GM23248 (cell line): Measurements from ENCODE around the gene NRG4.

Source experiments
- EZH2 ChIP-seq: fragments of 200-600 bp; sonication (generic); IDR thresholded peaks from 2 replicates; pipeline ENCODE4 v1.6.1; 2018; ENCODE audit warnings: antibody characterized with exemption, mild to moderate bottlenecking; ENCODE audit not compliant: insufficient read depth, poor library complexity, severe bottlenecking
- EZH2phosphoT487 ChIP-seq: fragments of 200-600 bp; sonication (generic); IDR thresholded peaks from 2 replicates; pipeline ENCODE4 v1.6.1; 2018; ENCODE audit warnings: antibody characterized with exemption, moderate library complexity, mild to moderate bottlenecking, low read depth; ENCODE audit not compliant: insufficient read depth

DNA sequence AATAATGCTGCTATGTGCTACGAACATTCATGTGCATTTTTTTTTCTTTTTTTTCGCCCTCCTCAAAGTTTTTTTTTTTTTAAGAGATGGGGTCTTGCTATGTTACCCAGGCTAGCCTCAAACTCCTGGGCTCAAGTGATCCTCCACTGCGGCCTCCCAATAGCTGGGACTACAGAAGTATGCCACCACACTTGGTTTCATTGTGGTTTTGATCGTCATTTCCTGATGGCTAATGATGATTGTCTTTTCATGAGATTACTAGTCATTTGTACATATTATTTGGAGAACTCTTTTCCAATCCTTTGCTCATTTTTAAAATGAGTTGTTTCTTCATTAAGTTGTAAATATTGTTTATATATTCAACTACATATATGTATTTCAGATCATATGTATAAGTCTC lies 59.7 kb downstream of the NRG4 start:
- TF ChIP-seq EZH2phosphoT487 (no peak), EZH2 (no peak)
